ENCODE results near the gene ALDH1A1.

DNA sequence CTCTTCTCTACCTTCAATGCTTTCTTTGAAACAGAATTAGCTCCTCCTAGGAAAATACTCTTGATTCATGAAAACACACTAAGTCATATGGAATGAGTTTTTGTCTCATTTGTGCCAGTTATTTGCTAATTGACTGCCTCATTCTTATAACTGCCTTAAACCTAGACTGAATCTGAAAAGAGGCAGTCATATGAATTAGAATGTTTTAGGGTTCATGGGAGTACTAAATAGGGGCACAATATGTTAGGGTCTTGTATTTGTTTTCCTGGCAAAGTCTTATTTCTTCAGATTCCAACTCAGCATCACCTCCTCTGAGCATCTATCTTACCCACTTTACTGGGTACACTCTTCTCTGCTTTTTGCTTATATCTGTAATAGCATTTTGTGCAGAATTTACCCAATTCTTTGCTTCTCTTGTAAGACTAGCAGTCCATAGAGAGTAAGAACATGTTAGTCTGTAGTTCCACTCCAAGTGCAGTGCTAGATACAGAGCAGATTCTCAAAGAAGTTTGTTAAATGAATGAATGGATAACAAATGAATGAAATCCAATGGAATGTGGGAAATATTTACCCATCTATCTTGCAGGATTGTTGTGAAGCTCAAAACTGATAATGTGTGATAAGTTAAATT, 43.9 kb upstream of the ALDH1A1 start:
- TF ChIP-seq POLR2A (IDR thresholded peaks at IDR 0.05; ENCODE audit: low read depth), result no peak
- TF ChIP-seq EP300 (IDR thresholded peaks at IDR 0.05), result no peak
- TF ChIP-seq, protein P1, sequence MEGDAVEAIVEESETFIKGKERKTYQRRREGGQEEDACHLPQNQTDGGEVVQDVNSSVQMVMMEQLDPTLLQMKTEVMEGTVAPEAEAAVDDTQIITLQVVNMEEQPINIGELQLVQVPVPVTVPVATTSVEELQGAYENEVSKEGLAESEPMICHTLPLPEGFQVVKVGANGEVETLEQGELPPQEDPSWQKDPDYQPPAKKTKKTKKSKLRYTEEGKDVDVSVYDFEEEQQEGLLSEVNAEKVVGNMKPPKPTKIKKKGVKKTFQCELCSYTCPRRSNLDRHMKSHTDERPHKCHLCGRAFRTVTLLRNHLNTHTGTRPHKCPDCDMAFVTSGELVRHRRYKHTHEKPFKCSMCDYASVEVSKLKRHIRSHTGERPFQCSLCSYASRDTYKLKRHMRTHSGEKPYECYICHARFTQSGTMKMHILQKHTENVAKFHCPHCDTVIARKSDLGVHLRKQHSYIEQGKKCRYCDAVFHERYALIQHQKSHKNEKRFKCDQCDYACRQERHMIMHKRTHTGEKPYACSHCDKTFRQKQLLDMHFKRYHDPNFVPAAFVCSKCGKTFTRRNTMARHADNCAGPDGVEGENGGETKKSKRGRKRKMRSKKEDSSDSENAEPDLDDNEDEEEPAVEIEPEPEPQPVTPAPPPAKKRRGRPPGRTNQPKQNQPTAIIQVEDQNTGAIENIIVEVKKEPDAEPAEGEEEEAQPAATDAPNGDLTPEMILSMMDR (IDR thresholded peaks at IDR 0.05), result no peak
